ENCODE results near the gene ATP6V0D1. TPM values are rescaled to one million over a fixed set of nuclear protein-coding genes. Genes with fewer than 3 reads are reported as not detected.
"Not testable (repeated sequence)": the region's sequence is repeated elsewhere in the genome, so short reads cannot be mapped to it uniquely, and the experiment has no call there.

The ATP6V0D1 gene
- total and polyA plus RNA-seq, 2 donors, result 50.0 to 92.5 TPM

DNA sequence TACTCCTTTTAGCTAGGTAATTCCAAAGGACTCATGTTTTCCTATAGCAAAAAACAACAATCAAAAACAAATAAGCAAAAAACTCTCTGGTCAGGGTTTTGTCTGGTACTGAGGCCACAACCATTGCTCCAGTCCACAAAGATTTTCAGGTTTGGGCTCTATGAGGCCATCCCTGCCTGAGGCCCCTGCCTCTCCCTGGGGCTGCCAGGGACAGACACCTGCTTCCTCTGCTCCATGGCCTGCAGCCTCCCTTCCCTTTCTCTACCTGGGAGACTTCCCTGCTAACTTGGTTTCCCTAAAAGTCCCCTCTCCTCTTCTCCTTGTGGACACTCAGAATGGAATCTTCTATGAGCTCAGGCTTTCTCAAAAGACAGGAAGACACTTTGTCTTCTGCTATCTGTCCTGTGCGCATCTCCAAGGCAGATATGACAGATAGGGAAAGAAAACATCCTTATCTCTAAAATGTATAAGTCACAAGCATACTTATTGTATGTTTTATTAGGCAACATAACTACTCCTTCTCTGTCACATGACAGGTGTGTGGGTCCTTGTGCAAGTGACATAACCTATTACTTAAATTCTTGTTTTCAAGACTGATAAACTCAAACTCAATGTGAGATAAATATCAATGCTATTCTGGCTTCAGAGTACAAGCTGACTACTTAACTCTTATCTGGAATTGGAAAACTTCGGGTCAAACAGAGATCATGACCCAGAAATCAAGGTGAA is 63.5 kb downstream of the ATP6V0D1 start:
- Histone ChIP-seq H3K36me3 (ENCODE audit: insufficient read depth) (no peaks in the 10 kb centered on the region), H3K27ac (ENCODE audit: low read depth) (no peak overlapping the region), H3K4me3 (ENCODE audit: low read depth, low read length) (no peak overlapping the region), H3K4me1 (ENCODE audit: insufficient read depth) (no peaks in the 10 kb centered on the region)
- WGBS, result 83% methylated on average over 2 of the region's 2 CpGs
- DNase-seq (ENCODE audit: extremely low spot score), result no peak

DNA sequence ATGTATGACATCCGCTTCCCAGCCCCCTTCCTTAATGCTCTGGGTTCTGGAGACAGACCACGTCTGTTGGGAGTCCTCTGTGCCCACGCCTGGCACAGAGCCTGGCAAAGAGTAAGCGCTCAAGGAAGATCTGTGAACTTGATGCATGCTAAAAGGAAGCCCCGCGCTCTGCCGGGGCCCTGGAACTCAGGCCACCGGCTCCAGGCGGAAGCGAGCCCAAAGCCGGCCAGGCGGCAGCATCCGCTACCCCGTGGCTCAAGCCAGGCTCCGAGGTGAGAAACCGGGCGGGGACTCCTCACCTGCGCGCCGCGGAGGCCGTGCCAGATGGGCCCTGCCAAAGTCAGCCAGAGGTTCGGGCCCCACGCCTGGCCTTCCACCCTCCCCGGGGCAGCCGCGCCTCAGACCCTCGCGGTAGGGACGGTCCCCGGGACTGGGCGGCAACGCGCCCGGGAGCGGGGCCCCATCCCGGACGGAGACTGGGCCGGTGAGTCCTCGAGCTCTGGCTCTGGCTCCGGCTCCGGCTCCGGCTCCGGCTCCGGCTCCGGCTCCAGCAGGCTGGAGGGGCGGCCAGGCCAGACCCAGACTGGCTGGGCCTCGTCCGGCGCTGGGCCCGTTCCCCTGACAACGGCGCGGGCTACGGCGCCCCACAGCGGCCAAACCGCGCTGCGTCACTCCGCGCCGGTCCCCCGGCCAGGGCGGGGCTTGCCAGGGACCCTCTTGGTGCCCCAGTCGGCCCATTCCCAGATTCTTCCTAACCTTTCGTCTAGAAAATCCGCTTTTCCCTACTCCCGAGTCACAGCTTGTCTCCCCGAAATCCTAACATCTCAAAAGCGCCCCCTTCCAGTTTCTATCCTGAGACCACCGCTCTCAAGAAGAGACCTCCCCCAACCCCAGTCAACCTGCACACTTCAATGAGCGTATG is 64.8 kb downstream of the ATP6V0D1 start, which contains the start of gene ZDHHC1:
Gene ZDHHC1, minus strand, starts transcription at position 606 of the 922 bp plus-strand sequence. CDS start 8,702 bp downstream, outside the sequence.
- DNase-seq (ENCODE audit: extremely low spot score), result no peak
- 2% methylated on average over 73 of the region's 73 CpGs for WGBS
- no peaks in the 10 kb centered on the region for H3K4me1 ChIP-seq (ENCODE audit: insufficient read depth)

DNA sequence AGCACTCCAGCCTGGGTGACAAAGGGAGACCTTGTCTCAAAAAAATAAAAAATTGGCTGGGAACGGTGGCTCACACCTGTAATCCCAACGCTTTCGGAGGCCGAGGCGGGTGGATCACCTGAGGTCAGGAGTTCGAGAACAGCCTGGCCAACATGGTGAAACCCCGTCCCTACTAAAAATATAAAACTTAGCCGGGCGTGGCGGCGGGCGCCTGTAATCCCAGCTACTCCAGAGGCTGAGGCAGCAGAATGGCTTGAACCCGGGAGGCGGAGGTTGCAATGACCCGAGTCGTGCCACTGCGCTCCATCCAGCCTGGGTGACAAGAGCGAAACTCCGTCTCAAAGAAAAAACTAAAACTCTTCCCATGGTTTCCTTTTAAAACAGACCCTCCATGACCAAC is 65.5 kb downstream of the ATP6V0D1 start:
- not testable (repeated sequence) for H3K4me1 ChIP-seq (ENCODE audit: insufficient read depth); DNase-seq (ENCODE audit: extremely low spot score); H3K27ac ChIP-seq (ENCODE audit: low read depth); H3K36me3 ChIP-seq (ENCODE audit: insufficient read depth)
- H3K4me3 ChIP-seq (ENCODE audit: low read depth, low read length), result peak overlapping the region; percentile 82
- WGBS, result 91% methylated on average over 19 of the region's 19 CpGs

More for the DNA sequence above, 64.8 kb downstream of the ATP6V0D1 start, which contains the start of gene ZDHHC1:
- Histone ChIP-seq H3K4me3 (ENCODE audit: low read depth, low read length) (peak within 1 kb of the TSS; percentile 82), H3K36me3 (ENCODE audit: insufficient read depth) (no peaks in the 10 kb centered on the region), H3K27ac (ENCODE audit: low read depth) (peak within 1 kb of the TSS; percentile 53)

DNA sequence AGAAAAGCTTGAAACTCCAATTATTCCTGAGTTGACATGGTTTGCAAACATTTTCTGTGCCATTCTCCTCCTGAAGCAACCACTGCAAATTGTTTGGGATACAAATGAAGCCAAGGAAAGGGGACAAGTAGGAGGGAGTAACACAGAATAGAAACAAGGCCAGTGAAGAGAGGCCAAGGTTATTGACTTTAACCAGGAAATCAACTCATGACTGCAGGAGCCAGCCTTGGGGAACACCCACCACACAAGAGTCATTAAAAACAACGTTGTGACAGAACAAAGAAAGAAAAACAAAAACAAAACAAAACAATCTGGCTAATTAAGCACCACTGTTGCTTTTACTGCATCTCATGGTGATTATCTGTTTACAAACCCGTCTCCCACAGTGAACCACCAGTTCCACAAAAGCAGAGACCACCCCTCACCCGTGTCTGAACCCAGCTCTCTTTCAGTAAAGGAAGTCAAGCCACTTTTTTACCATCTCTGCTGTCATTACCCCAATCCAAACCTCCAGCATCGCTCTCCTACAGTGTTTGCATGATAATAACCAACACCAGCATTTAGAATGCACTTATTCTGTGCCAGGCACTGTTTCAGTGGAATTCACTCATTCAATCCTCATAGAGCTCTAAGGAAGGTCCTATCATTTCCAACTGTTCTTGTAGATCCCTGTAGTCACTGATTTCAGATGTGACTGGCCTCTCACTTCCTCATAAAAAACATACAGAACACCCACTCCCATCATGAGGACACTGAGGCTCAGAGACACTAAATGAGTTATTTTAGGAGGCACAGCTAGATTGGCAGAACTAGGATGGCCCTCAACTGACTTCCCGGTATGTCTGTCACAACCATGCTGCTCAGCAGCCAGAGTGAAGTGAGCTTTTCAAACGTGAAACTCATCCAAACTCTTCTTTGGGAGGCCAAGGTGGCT is 66.7 kb downstream of the ATP6V0D1 start:
- DNase-seq (ENCODE audit: extremely low spot score), result no peak
- 59% methylated on average over 6 of the region's 6 CpGs for WGBS
- no peak overlapping the region for H3K4me3 ChIP-seq (ENCODE audit: low read depth, low read length)
- H3K36me3 ChIP-seq (ENCODE audit: insufficient read depth), result no peaks in the 10 kb centered on the region
- no peak overlapping the region for H3K27ac ChIP-seq (ENCODE audit: low read depth)
- no peaks in the 10 kb centered on the region for H3K4me1 ChIP-seq (ENCODE audit: insufficient read depth)

DNA sequence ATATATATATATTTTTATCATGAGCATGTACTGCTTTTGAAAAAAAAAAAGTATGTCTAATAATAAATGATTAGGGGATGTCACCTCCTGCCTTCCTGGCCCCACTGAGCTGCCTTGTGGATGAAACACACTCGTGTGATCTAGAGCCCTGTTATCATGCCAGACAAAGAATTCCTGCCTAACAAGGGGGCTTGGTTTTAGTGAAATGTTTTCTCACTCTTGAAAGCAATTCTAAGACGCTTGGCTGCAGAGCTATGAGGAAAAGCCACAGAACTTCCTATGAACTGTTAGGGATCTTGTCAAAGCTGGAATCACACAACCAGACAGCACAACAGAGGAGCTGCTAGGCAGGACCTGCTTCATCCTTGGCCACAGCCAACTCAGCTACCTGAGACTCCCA is 68.7 kb downstream of the ATP6V0D1 start:
- WGBS, result 55% methylated on average over 2 of the region's 2 CpGs
- Histone ChIP-seq H3K27ac (ENCODE audit: low read depth) (no peak overlapping the region), H3K36me3 (ENCODE audit: insufficient read depth) (no peaks in the 10 kb centered on the region), H3K4me1 (ENCODE audit: insufficient read depth) (no peaks in the 10 kb centered on the region), H3K4me3 (ENCODE audit: low read depth, low read length) (no peak overlapping the region)
- no peak for DNase-seq (ENCODE audit: extremely low spot score)

DNA sequence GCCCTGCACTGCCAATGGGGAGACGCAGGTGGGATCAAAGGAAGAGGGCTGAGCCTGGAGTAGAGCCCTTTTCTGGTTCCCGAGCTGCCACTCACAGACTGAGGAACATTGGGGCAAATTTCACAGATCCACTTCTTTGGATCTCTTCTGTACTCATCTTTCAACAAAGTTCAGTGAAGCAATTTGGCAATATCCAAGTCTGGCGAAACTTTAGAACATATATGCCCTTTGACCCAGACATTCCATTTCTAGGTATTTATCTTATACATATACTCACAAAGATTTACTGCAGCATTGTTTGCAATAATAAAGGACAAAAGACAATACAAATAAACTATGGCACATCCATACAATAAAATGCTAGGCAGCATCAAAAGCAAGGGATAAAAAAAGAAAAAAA is 69.6 kb downstream of the ATP6V0D1 start:
- Histone ChIP-seq H3K27ac (ENCODE audit: low read depth) (no peak overlapping the region), H3K4me1 (ENCODE audit: insufficient read depth) (no peaks in the 10 kb centered on the region), H3K36me3 (ENCODE audit: insufficient read depth) (no peaks in the 10 kb centered on the region), H3K4me3 (ENCODE audit: low read depth, low read length) (no peak overlapping the region)
- no peak for DNase-seq (ENCODE audit: extremely low spot score)
- WGBS, result 92% methylated on average over 3 of the region's 3 CpGs

DNA sequence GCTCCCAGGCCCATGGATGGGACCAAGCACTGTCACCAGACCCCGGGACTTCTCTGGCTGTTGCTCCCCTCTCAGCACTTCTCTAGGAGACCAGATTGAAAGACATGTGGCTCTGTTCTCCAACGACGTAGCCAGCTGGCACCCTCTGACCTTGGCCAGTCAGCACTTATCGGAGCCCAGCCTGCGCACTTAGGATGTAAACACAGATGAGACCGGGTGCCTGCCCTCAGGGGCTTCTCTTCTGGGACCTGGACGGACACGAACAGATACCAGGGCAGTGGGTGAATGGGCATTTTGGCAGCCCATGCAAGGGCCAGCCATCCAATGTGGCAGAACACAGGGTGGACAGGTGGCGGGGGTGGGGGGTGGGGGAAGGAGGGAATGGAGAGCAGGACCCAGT is 71.3 kb downstream of the ATP6V0D1 start:
- no peak overlapping the region for H3K4me3 ChIP-seq (ENCODE audit: low read depth, low read length)
- WGBS, result 92% methylated on average over 9 of the region's 9 CpGs
- H3K27ac ChIP-seq (ENCODE audit: low read depth), result no peak overlapping the region
- no peaks in the 10 kb centered on the region for H3K4me1 ChIP-seq (ENCODE audit: insufficient read depth)
- no peaks in the 10 kb centered on the region for H3K36me3 ChIP-seq (ENCODE audit: insufficient read depth)
- no peak for DNase-seq (ENCODE audit: extremely low spot score)

DNA sequence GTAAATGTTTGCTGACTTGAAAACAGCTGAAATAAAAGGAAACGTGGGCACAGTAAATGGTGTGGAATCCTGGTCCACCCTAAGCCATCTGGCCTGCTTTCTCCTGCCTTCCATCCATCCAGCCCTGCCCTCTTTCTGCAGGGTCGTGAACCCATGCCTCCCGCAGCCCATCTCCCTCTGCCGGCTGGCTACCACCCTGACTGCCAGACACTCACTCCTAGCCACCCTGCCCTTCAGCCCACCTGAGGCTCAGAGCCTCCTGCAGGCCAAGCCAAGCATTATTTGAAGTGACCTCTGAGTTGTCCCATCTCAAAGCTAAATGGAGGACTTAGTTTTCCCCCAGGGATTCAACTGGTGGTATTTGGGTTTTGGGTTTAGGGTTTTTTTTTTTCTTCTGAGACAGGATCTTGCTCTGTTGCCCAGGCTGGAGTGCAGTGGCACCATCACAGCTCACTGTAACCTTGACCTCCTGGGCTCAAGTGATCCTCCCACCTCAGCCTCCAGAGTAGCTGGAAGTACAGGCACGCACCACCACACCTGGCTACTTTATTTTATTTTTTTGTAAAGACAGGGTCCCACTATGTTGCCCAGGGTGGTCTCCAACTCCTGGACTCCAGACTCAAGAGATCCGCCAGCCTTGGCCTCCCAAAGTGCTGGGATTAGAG is 73.0 kb downstream of the ATP6V0D1 start:
- DNase-seq (ENCODE audit: extremely low spot score), result no peak
- Histone ChIP-seq H3K4me1 (ENCODE audit: insufficient read depth) (no peaks in the 10 kb centered on the region), H3K36me3 (ENCODE audit: insufficient read depth) (no peaks in the 10 kb centered on the region), H3K27ac (ENCODE audit: low read depth) (no peak overlapping the region), H3K4me3 (ENCODE audit: low read depth, low read length) (no peak overlapping the region)
- WGBS, result 83% methylated on average over 6 of the region's 6 CpGs

DNA sequence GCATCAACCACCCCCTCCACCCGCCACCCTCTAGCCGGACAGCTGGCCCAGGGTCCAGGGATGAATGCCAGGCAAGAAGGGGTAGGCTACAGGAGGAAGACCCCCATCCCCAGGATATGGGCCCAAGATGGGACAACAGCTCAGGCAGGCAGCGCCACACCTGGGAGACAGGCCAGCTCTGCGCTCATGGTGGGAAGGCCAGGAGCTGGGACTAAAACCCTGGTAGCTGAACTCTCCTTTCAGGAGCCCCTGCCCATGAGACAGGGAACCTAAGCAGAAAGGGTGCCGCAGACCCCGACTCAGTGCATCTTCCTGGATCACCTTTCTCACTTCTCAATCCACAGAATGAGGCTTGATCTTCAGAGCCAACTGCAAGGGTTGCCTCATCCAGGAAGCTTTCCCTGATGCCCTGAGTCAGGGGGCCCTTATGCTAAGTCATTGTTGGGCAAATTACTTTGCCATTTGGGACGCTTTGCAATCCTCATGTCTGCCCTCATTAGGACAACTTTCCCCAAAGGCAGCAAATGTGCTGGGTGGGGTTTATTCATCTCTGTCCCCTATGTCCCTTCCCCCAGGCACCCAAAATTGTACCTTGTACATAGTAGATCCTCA is 73.7 kb downstream of the ATP6V0D1 start:
- no peaks in the 10 kb centered on the region for H3K36me3 ChIP-seq (ENCODE audit: insufficient read depth)
- no peak overlapping the region for H3K27ac ChIP-seq (ENCODE audit: low read depth)
- no peak for DNase-seq (ENCODE audit: extremely low spot score)
- 90% methylated on average over 7 of the region's 7 CpGs for WGBS
- no peaks in the 10 kb centered on the region for H3K4me1 ChIP-seq (ENCODE audit: insufficient read depth)
- H3K4me3 ChIP-seq (ENCODE audit: low read depth, low read length), result no peak overlapping the region

DNA sequence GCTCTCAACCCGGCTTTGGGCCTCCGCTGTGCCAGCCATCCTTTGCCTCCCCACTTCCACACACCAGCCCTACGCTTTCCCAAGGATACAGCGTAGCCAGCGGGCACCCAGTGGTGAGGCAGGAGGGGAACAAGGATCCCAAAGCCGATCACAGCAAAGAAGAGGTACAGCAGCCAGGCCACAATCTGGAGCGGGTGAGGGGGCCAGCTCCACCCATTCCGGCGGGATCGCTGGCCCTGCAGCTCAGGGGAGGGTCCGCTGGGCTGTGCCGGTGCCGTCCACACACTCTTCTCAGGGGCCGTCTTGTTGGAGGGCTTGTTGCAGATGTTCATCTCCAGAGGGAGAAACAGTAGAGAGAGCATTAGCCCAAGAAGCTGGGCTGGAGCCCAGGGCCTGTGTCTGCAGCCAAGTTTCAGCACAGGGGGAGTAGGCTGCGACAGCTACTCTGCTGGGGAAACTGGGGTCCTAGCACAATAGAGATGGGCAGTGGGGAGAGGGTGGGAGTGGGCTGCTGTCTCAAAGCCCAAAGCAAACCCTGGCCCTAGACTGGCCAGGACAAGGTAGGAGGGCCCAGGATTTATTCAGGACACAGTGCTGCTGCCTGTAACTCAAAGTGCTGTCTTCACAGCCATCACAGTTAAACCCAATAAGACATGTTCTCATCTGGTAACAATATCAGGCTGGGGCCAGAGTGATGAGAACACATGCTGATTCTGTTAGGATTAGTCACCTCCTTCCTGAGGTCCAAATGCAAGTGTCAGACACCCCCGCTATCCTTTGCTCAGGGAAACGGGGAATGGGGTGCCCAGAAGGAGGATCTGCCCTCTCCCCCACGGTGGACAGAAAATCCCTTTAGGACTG is 74.6 kb downstream of the ATP6V0D1 start:
- no peaks in the 10 kb centered on the region for H3K4me1 ChIP-seq (ENCODE audit: insufficient read depth)
- H3K27ac ChIP-seq (ENCODE audit: low read depth), result no peak overlapping the region
- no peak for DNase-seq (ENCODE audit: extremely low spot score)
- WGBS, result 59% methylated on average over 18 of the region's 18 CpGs
- H3K36me3 ChIP-seq (ENCODE audit: insufficient read depth), result no peaks in the 10 kb centered on the region
- H3K4me3 ChIP-seq (ENCODE audit: low read depth, low read length), result no peak overlapping the region

DNA sequence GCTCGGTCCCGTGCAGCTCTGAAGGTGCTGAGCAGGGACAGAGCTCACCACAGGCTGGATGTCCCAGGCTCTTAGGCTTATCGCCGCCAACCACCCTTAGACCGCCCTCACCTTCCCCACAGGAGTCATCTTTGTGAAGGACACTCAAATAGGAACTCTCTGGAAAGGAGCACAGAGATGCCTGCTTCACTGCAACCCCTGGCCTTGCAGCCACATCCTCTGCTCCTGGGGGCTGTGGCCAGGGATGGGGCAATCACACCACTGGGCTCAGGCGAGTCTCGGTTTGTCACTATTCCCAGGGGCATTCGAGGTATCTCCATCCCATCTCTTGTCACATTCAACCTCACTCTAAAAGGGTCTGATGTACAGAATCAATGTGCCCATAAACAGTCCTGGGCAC is 75.6 kb downstream of the ATP6V0D1 start:
- Histone ChIP-seq H3K36me3 (ENCODE audit: insufficient read depth) (no peaks in the 10 kb centered on the region), H3K4me3 (ENCODE audit: low read depth, low read length) (no peak overlapping the region), H3K27ac (ENCODE audit: low read depth) (peak overlapping the region; percentile 13), H3K4me1 (ENCODE audit: insufficient read depth) (no peaks in the 10 kb centered on the region)
- WGBS, result 91% methylated on average over 8 of the region's 8 CpGs
- DNase-seq (ENCODE audit: extremely low spot score), result no peak

Data from urinary bladder (tissue), 4 donors.